Uterus (tissue), 2 donors: ENCODE data around the gene FUS.

ENCODE experiments used
- CTCF ChIP-seq, 4 experiments: fragments of 200-600 bp in 2 of 4; fragments of 450-650 bp in 2 of 4; sonication (generic) in 2 of 4; IDR thresholded peaks; one replicate each; pipeline ENCODE4 v1.5.1; 2016 to 2019; ENCODE audit warnings: antibody characterized with exemption in 4 of 4, mild to moderate bottlenecking in 2 of 4, moderate library complexity in 1 of 4
- POLR2A ChIP-seq, 2 donors: fragments of 450-650 bp; IDR thresholded peaks; one replicate each; pipeline ENCODE4 v1.6.1; 2016; ENCODE audit warnings: antibody characterized with exemption in 2 of 2, mild to moderate bottlenecking in 1 of 2, moderate library complexity in 1 of 2

GRCh38 chr16:31184888-31185287, 4.9 kb downstream of the FUS start:
- no peak for TF ChIP-seq POLR2A (IDR thresholded peaks at IDR 0.05)
- no peak for TF ChIP-seq CTCF (IDR thresholded peaks at IDR 0.05)
